GM18507 (cell line): ENCODE measurements around the gene LRRC56.

ENCODE experiments used
- DNase-seq: peaks from one replicate; pipeline ENCODE4 v3.0.0; 2011; ENCODE audit warnings: low read depth; ENCODE audit not compliant: insufficient read length; ENCODE audit errors: extremely low spot score
- FAIRE-seq: peaks from 2 replicates; lab custom pipeline; 2011; peaks lifted over from hg19 to GRCh38; lab: Jason Lieb, UNC

The LRRC56 gene

DNA sequence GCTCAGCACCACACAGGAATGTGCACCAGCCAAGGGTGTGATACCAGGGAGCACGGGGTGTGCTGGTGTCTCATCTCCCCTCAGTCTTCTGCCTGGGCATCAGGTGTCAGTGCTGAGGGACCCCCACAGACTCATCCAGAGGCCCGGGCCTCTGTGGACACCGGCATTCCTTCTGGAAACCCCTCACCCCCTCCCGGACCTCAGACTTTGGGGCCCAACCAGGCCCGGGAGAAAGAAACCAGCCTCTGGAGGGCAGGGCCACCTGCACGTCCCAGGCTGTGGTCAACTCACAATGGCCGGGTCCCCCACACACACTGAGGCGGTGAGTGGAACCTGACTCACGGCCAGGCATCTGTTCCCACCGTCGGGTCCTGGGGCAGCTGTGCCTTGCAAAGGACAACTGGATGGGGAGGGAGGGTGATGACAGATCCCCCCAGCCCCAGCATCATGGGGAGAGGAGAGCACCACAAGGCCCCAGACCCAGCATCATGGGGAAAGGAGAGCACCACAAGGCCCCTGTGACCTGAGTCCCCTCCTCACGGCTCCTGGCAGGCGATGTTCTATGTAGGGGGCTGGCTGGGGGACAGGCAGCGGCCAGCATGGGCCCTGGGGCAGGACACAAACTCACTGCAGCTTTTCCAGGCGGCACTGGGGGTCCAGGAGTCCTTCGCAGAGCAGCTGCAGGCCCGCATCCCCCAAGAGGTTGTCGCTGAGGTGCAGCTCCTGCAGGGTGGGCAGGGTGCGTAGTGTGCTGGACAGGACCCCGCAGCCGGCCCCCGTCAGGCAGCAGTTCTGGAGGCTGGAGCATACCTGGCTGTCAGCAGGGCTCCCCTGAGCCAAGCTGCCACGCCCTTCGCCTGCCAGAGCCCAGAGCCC lies 37.9 kb upstream of the LRRC56 start:
- no peak for DNase-seq
- FAIRE-seq, result no peak

DNA sequence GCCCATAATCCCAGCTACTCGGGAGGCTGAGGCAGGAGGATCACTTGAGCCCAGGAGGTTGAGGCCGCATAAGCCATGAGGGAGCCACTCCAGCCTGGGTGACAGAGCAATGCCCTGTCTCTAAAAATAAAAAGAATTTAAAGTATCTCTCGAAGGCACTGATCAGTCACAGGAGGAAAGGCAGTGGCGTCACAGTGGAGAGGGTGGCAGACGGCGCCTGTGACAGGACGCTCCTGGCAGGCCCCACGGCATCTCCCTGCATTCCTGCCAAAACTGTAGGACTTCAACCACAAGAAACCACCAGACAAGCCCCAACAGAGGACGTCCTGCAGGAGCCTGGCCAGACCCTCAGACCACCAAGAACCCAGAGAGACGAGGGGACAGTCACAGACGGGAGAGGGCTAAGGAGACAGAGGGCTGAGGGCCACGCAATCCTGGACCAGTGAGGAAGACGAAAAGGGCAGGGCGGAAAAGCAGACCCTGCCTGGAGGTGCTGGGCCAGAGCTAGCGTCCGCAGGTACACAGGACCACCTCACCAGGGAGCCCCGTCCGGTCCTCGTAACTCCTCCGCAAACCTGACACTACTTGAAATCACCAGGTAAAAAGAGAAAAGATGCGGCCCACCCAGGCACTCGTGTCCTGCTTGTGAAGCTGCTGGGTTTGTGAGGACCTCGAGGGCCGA lies 36.2 kb upstream of the LRRC56 start:
- DNase-seq, result no peak
- no peak for FAIRE-seq

DNA sequence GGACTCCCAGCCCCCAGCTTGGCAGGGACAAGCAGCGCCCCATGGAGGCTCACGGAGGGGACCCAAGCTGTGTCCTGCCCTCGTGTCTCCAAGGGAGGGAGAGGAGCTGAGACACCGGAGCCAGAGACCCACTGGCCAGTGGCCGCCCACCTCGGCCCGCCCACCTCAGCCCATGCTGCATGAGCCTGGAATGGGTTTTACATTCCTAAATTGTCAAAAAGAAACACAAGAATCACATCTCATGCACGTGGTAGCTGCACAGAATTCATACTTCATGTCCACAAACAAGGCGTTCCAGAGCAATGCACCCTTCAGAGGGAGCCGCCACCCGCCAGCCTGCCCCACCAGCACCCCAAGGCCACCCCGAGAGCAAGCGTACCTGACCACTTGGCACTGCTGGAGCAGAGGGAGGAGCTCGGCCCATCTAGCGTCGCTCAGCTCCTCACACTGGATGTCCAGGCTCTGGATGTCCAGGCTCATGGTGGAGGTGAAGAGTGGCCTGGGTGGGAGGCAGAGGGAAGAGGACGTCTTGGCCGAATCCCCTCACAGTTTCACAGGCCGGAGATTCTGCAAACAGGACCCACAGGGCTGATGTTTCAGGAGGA lies 35.5 kb upstream of the LRRC56 start:
- FAIRE-seq, result no peak
- DNase-seq, result no peak

DNA sequence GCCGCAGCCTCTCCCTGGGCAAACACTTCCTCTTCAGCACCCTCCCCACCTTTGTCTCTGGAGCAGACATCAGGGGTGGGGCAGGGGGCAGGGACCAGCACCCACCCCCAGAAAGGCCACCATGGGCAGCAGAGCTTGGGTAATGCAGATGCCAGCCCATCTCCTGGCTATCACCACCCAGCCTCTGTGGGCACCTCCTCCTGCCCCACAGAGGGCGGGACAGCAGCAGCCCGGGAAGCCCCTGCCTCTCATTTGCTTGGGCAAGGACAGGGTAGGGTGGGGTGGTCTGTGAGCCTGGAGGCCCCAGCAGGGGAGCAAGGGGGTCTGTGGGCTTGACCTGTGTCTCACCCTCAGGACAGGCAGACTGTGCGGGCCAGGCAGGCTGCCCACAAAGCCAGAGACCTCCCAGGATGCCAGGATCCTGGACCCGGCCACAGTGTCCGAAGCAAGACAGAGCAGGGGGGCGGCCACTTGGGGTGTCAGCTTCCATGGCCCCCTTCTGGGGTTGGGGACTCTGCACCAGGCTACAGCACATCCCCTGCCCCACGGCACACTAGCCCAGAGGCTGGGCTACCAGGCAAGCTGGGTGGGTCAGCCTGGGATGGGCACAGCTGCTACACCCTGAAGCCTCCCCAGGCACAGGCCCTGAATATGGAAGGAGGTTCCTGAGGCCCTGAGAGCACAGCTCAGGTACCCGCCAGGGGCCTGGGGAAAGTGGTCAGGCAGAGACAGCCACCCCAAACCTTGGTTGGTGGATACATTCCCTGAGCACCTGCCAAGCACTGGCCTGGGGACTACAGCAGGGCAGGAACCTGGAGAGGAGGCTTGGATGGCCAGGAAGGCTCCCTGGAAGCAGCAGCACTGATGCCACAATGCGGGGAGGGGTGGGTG lies 34.8 kb upstream of the LRRC56 start:
- no peak for DNase-seq
- no peak for FAIRE-seq

DNA sequence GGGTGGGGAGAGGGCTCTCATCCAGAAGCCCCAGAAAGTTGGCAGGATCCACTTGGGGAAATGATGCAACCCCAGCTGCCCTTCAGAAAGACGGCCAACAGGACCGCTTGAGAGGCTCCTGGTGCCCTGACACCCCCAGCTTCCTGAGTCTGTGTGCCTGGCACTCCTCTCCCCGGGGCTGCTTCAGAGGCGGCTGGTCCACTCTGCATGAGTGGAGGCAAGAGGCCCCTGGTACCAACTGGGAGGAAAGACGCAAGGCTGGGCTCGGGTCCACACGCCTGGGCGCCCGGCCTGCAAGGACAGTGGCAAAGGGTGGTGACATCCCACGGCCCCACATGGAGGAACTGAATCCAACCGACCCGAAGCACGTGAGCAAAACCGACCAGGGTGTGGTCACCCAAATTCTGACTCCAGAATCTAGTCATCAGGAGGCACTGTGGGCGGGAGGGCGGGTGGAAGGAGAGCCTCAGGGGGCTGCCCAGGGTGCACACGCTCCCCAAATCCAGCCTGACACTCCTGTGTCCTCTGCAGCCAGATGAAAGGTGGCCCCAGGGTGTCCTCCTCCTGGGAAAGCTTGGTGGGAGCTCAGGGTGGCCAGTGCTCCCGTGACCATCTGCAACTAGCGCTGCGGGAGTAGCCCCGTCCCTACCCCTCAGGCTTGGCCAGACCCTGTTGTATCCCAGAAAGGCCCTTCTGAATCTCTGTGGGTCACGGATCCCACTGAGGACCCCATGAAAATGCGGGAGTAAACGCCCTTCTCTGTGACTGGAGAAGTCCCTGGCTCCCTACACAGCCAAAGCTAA lies 33.9 kb upstream of the LRRC56 start:
- FAIRE-seq (peak; percentile 67), DNase-seq (no peak)

DNA sequence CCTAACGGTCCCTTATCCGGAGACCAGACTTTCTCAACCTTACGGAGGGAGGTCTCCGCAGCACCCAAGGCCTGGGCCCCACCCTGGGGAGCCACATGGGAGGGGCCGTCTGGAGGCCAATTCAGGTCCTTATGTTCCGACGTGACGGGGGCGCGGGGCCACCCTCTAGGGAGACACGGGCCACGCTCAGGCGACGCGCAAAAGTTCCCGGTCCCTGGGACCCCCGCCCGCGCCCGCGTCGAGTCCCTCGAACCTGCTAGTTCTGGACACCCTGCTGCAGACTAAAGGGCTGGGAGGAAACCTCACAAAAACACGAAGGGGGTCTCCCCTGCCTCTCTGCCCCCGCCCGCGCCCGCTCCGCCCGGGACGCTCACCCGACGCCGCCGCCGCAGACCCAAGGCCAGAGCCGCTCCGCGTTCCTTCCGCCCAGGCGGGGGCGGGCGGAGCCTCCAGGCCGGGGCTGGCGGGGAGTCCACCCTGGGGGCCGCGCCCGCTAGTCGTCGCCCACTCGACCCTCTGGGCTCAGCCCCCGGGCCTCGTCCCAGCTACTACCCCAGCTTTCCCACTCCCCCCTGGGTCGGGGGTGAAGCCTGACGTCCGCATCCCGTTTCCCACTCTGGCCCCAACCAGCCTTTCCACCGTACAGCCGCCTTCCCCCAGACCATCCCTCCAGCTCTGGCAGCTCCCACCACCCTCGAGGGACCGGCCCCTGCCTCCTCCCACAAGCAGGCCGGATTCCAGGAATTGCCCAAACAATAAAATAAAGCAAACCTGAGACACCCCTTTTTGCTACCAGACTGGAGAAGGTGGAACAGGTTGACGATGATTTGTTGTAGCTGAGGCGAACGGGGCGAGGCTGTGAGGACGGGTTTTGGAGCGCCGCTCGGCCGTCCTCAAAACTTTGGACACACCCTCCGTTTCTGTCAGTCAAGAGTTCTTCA lies 33.0 kb upstream of the LRRC56 start:
- FAIRE-seq (no peak), DNase-seq (no peak)

DNA sequence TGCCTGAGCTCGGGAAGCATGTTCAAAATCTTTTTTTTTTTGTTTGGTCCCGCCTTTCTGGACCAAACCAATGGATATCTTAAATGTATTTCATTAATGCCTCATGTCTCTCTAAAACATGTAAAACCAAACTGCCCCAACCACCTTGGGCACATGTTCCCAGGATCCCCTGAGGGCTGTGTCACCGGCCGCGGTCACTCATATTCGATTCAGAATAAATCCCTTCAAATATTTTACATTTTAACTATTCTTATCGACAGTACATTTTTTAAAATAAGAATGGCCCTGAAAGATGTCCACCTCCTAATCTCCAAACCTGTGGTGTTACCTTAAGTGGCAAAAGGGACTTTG lies 32.4 kb upstream of the LRRC56 start:
- FAIRE-seq (no peak), DNase-seq (no peak)

DNA sequence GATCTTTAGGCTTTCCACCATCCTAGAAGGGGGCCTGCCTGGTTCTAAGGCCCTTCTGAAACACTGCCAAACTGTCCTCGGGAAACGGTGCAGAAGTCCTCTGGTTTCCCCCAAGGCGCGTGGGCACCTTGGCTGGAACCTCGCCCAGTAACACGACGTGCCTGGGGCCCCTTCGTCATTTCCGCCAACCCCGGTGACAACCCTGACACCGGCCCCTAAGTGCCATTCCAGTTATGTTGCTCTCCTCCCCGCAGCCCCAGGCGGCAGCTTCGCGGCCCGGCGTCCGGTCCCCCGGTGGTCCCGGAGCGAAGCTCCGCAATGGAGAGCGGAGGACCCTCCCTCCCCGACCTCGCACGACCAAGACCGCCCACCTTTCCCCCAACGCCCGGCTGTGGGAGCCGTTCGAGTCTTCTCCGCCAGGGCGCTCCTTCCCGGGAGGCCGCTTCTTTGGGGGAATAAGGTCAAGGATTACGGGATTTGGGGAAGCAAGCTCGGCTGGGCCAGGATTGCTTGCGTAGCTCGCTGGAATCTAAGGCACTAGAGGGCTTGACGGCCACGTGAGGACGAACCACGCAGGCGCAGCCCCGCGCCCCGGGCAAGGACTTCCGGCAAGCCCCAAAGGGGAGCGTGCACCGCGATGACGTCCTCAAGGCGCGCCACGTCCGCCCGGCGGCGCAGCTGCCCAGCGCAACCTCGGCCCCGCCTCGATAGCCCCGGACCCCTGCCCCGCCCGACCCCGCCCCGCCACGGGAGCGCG lies 30.9 kb upstream of the LRRC56 start:
- peak; percentile 98 for FAIRE-seq

DNA sequence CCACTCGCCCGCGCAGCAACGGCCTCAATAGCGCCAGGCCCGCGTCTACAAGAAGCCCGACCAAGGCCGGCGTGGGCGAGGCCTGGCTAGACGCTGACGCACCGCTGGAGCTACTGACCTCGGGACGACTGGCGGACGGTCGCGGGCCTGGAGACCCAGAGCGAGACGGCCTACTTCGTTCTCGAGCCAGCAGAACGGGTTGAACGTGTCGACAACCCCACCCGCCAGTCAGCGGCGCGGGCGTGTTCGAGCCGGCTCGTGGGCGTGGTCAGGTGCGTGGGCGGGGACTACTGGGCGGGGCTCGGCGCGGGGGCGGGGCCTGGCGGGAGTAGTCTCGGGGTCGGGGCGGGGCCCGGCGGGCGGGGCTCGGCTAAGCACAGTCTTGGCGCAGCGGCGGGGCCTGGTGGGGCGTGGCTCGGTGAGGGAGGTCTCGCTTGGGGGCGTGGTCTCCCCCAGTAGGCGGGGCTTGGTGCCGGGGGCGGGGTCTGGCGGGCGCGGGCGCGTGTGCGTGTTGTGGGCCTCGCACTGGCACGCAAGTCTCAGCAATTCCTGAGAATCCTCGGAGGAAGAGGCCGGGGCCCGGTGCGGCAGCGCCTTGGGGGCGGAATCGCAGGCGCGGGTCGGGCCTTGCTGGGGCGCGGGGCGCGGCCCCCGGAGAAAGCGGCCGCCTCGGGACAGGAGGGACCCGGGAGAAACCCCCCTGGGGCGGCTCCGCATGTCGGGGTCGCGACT lies 30.2 kb upstream of the LRRC56 start, which contains the start of gene RNH1:
Gene RNH1 (minus strand): TSS at position 248 of the 732 bp plus-strand sequence. CDS start 5,080 bp downstream, outside the sequence.
- FAIRE-seq (peak; percentile 90), DNase-seq (peak; percentile 99)

More for the DNA sequence above, 30.9 kb upstream of the LRRC56 start:
- DNase-seq, result peak; percentile 97

DNA sequence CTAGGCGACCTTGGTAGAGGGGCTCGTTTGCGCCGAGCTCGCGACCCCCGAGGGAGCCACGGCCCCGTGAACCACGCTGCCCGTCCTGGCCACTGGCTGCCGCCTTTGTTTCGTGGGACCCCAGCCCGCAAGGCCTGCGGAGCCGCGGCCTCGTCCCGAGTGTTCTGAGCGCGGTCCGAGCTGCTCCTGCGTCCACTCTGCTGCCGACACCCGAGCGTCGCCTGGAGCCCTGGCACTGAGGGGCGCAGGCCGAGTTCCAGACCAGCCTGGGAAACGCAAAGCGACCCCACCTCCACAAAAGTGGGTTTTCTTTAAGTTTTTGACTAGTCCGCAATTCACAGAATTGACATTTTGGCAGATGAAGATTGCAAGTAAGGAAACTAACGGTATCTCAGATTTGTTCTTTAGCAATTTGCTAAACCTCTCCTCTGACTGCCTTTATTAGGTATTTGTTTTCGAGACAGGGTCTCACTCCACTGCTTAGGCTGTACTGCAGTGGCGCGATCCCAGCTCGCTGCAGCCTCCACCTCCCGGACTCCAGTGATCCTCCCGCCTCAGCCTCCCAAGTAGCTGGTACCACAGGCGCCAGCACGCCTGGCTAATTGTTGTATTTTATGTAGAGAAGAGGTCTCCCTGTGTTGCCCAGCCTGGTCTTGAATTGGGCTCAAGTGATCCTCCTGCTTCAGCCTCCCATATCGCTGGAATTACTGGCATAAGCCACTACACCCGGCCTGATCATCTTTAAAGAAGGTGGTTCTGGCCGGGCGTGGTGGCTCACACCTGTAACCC lies 29.4 kb upstream of the LRRC56 start:
- no peak for DNase-seq
- FAIRE-seq, result no peak

DNA sequence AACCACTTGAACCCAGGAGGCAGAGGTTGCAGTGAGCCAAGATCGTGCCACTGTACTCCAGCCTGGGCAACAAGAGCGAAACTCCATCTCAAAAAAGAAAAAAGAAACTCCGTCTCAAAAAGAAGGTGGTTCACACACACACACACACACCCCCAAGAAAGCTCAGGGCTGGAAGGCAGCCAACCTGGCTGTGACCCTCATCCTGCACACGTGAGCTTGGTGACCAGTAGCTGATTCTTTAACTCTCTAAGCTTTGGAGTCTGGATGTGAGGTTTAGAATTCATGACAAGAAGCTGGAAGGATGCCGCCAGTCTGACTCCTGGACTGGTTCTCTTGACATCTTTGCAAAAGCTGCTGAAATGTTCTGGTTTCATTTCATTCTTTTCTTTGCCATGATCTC lies 28.4 kb upstream of the LRRC56 start:
- no peak for DNase-seq
- no peak for FAIRE-seq

DNA sequence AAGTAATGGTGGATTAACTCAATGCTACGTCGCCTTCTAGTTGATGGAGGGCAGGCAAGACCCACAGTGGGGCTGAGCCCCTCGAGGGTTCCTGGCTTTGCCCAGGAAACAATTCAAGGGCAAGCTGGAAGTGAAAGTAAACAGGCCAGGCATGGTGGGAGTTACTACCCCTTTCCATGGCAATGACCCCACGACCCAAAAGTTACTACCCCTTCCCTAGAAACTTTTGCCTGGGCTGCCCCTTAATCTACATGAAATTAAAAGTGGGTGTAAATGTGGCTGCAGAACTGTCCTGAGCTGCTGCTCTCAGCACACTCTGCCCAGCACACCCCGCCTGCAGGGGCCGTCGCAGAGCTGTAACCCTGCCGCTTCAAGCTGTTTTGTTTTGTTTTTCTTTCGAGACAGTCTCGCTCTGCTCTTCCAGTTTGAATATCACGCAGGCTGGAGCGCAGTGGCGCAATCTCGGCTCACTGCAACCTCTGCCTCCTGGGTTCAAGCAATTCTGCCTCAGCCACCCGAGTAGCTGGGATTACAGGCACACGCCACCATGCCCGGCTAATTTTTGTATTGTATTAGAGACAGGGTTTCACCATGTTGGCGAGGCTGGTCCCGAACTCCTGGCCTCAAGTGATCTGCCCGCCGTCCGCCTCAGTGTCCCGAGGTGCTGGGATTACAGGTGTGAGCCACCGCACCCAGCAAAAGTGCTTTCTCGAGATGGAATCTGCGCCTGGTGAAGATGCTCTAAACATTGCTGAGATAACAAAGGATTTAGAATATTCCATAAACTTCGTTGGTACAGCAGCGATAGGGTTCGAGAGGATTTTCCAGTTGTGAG lies 24.3 kb upstream of the LRRC56 start:
- DNase-seq (no peak), FAIRE-seq (no peak)

DNA sequence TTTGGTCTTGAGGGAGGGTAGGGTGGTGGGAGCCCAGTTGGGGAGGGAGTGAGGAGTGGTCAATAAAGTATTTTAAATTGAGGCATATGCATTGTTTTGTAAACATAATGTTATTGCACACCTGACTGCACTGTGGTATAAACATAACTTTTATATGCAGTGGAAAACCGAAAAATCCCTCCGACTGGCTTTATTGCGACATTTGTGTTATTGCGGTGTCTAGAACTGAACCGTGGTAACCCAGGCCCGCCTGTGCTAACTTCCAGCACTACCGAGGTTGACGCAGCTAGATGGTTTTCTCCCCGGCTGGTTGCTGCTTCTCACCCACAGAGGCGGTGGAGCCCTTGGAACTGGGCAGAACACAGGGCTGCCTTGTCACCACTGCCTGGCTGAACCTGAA lies 22.7 kb upstream of the LRRC56 start:
- no peak for DNase-seq
- no peak for FAIRE-seq

DNA sequence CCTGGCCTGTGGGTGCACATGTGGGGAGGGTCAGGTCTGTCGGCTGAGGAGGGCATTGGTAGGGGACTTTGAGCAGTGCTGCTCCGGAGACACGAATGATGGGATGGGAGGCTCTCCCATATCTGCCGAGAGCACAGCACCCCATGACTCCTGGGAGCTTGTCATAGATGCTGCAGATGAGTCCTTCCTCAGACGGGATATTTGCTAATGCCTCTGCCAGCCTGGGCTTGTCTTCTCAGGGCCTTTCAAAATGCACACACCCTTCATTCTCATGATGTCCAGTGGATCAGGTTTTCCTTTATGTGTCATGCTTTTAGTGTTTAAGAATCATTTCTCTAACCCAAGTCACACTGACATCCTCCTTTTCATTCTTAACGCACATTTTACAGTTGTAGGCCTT lies 22.2 kb upstream of the LRRC56 start:
- DNase-seq, result no peak
- no peak for FAIRE-seq

DNA sequence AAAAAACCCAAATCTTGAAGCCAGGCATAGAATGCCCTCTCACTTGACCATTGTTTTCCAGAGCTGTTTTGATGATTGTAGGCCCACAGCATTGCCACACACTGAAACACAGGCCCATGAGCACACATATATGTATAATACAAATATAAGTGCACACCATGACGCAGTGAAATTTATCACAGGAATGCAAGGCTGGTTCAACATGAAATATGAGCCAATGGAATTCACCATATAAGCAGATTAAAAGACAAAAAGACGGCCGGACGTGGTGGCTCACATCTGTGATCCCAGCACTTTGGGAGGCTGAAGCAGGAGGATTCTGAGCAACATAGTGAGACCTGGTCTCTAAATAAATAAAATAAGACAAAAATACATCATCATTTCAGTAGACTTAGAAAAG lies 20.9 kb upstream of the LRRC56 start:
- FAIRE-seq, result no peak

More for the DNA sequence above, 20.9 kb upstream of the LRRC56 start:
- no peak for DNase-seq
